SH-SY5Y (cell line): ENCODE measurements around the gene ARPC5L.

Source experiments
- GATA2 ChIP-seq: IDR thresholded peaks from 2 replicates; pipeline ENCODE4 v1.6.1; 2011; ENCODE audit warnings: mild to moderate bottlenecking, low read depth, low read length
- GATA3 ChIP-seq: IDR thresholded peaks from 2 replicates; pipeline ENCODE4 v1.6.1; 2011; ENCODE audit warnings: low read depth, mild to moderate bottlenecking, low read length, moderate library complexity

GRCh38 chr9:124889006-124889405, 27.1 kb downstream of the ARPC5L start:
- TF ChIP-seq GATA2 (no peak), GATA3 (no peak)
